ENCODE measurements around the gene ZNF610.

Gene ZNF610

DNA sequence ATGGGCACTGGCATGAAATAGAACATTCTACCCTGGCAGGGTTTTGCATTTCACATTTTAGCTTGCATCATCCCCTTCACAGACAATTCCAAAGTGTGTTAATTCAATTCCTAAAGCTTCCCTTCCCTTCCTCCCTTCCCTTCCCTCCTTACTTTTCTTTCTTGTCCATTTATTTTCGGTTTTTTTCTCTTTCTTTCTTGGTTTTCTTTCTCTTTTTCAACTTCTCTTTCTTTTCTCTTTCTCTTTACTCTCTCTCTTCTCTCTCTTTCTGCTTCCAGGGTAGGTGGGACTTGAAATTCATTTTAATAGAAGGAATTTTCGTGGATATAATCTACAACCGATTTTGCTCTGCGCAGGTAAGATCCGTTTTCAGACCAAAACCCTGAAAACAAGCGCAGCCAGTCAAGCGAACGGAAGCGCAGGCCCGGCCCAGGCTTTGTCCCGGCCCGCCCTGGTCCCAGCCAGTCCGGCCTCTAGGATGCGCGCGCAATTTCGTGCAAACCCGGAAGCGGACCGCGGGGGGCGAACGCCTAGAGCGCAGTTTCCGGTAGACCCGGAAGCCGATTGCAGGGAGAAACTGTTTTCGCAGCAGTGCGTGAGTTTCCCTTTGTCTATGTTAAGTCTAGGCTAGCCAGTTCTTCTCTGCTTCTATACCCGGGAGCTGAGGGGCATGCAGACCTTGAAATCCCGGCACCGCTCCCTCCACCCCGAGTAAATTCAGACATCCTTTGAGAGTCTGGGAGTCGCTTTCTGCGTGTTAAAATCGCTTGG, 61.5 kb downstream of the ZNF610 start, which contains the start of gene ZNF528:
ZNF528 (plus strand) TSS at position 540 of the 771 bp plus-strand sequence. CDS start 4,165 bp downstream, outside the sequence.
- H3K4me3 ChIP-seq (ENCODE audit: low read length), result peak within 1 kb of the TSS; percentile 94
- TF ChIP-seq, protein P1, sequence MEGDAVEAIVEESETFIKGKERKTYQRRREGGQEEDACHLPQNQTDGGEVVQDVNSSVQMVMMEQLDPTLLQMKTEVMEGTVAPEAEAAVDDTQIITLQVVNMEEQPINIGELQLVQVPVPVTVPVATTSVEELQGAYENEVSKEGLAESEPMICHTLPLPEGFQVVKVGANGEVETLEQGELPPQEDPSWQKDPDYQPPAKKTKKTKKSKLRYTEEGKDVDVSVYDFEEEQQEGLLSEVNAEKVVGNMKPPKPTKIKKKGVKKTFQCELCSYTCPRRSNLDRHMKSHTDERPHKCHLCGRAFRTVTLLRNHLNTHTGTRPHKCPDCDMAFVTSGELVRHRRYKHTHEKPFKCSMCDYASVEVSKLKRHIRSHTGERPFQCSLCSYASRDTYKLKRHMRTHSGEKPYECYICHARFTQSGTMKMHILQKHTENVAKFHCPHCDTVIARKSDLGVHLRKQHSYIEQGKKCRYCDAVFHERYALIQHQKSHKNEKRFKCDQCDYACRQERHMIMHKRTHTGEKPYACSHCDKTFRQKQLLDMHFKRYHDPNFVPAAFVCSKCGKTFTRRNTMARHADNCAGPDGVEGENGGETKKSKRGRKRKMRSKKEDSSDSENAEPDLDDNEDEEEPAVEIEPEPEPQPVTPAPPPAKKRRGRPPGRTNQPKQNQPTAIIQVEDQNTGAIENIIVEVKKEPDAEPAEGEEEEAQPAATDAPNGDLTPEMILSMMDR (IDR thresholded peaks at IDR 0.05; ENCODE audit: insufficient read depth, low read depth, low read length, missing control alignments), result no peak
- peak; percentile 94 for DNase-seq (ENCODE audit: low read depth)

DNA sequence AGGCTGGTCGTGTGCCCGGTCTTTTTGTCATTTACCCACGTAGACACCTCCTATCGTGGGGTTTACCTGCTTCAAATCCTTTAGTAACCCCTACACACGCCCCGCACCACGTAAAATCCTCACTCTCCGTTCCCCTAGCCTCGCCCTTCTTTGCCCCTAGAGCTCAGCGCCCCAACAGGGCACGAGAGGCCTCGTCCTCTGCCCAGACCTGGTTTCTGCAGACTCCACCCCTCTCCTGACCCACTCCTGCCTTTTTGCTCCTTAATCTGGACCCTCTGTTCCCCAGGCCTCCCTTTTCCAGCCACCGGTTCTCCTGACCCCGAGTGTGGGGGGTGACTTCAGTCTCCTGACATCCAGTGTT, 62.0 kb downstream of the ZNF610 start:
- H3K4me3 ChIP-seq (ENCODE audit: low read length), result peak overlapping the region; percentile 94
- TF ChIP-seq, protein P1 (IDR thresholded peaks at IDR 0.05; ENCODE audit: insufficient read depth, low read depth, low read length, missing control alignments), result no peak
- DNase-seq (ENCODE audit: low read depth), result no peak

DNA sequence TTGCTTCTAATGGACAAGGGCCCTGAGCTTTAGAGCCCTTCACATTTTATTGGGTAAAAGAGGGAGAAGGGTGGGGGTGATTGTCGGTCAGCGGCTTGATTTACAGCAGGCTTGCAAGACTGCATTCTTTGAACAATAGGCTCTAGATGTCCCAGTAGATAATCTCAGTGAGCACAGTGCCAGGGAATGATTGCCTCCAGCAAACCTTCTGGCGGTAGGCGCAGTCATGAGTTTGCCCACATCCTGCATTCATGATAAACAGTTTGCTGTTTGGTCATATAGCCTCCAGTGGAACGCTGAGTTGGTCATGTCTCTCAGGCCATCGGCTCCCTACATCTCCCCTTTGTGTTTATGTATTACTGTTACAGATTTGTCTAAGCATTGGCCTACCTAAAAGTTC, 74.2 kb downstream of the ZNF610 start:
- no peak for DNase-seq (ENCODE audit: low read depth)
- TF ChIP-seq, protein P1 (IDR thresholded peaks at IDR 0.05; ENCODE audit: insufficient read depth, low read depth, low read length, missing control alignments), result no peak
- H3K4me3 ChIP-seq (ENCODE audit: low read length), result no peak overlapping the region

DNA sequence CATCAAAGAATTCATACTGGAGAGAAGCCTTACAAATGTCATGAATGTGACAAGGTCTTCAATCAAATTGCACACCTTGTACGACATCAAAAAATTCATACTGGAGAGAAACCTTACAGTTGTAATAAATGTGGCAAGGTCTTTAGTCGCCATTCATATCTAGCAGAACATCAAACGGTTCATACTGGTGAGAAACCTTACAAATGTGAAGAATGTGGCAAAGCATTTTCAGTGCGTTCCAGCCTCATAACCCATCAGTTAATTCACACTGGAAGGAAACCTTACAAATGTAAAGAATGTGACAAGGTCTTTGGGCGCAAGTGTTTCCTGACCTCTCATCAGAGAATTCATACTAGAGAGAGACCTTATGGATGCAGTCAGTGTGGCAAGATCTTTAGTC, 79.7 kb downstream of the ZNF610 start:
- no peak for DNase-seq (ENCODE audit: low read depth)
- H3K4me3 ChIP-seq (ENCODE audit: low read length), result no peak overlapping the region

More for the DNA sequence above, 79.7 kb downstream of the ZNF610 start:
- TF ChIP-seq, protein P1 (IDR thresholded peaks at IDR 0.05; ENCODE audit: insufficient read depth, low read depth, low read length, missing control alignments), result no peak
